Measurements from ENCODE around the gene AKAP6.

AKAP6 gene

DNA sequence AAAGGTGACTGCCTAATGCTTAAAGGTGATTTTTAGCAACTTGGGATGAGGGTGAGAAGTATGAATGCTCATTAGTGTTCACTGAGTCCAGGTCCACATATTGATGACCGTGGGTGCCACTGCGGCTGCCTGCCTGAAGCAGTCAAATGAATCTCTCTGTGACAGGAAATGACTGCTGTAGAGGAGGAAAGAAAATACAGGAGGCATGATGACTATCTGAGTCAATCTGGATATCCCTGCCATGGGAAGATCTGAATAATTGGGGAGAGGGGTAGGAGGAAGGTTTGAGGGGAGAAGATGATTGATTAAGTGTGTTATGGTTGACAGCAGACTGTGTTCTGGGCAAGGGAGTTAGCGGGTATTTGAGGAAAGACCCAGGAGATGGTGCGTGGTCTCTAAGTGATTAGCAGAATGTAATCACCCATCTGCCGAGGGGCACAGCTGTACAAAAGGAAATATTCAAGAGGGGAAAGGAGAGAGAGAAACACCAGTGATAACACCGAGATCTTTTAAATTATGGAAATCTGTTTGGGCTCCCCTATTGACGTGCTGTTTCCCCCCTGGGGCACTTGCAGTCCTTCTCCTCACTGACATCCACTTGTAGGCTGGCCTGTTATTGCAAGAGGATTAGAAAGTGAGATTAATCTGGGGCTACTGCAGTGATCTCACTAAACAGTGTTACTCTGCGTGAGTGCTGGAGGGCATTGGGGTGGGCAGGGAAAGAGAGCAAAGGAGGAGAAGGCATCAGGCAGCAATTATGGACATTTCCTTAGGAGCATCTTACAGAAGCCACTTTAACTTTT lies 97.7 kb downstream of the AKAP6 start:
- peaks cover 23% of the 10 kb centered on the region for H3K9me3 Mint-ChIP-seq
- H3K4me1 Mint-ChIP-seq, result peaks cover 49% of the 10 kb centered on the region
- no peak for TF ChIP-seq CTCF (IDR thresholded peaks at IDR 0.05)
- peak; percentile 10 for DNase-seq
- H3K27me3 Mint-ChIP-seq (ENCODE audit: low read depth, poor library complexity), result peaks cover 5% of the 10 kb centered on the region
- H3K4me3 Mint-ChIP-seq, result peak overlapping the region; percentile 22
- peak overlapping the region; percentile 23 for H3K27ac Mint-ChIP-seq
- H3K36me3 Mint-ChIP-seq (ENCODE audit: low read depth), result no peaks in the 10 kb centered on the region

DNA sequence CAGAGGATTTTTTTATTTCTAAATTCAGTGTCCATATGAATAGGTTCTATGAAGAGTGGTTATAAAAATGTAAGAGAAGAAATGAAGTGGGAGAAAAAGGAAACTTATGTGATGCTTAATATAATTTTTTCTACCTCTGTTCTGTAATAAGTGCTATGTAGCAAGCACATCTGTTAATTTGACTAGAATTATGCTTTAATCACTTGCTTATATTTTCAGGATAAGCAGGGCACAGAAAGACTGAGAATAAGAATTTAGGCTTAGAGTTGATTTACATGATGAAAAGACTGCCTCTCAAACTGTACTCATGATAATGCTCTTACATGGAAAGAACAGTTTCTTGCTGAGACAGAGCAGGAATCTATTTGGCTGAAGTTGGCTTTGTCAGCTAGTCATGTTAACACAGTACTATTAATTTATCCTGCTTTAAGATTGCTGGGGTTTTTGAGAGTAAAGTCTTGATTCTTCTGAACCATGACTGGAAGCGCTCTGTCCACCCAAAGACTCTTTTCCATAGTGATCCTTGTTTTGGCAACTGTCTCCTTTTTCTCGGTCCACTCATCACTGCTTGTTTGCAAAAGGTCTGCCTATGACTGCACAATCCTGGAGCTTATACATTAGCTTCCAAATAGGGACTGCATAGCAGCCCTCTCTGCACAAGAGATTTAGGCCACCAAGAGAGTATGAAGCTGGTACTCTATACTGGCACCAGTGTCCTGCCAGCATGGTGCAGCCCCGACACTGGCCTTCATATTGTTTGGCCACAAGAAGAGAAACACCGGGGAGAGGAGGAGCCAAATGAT lies 98.8 kb downstream of the AKAP6 start:
- TF ChIP-seq CTCF (IDR thresholded peaks at IDR 0.05), result no peak
- H3K4me3 Mint-ChIP-seq, result no peak overlapping the region
- no peak for DNase-seq
- peaks cover 6% of the 10 kb centered on the region for H3K27me3 Mint-ChIP-seq (ENCODE audit: low read depth, poor library complexity)
- no peak overlapping the region for H3K27ac Mint-ChIP-seq
- no peaks in the 10 kb centered on the region for H3K36me3 Mint-ChIP-seq (ENCODE audit: low read depth)
- peaks cover 49% of the 10 kb centered on the region for H3K4me1 Mint-ChIP-seq
- peaks cover 13% of the 10 kb centered on the region for H3K9me3 Mint-ChIP-seq

DNA sequence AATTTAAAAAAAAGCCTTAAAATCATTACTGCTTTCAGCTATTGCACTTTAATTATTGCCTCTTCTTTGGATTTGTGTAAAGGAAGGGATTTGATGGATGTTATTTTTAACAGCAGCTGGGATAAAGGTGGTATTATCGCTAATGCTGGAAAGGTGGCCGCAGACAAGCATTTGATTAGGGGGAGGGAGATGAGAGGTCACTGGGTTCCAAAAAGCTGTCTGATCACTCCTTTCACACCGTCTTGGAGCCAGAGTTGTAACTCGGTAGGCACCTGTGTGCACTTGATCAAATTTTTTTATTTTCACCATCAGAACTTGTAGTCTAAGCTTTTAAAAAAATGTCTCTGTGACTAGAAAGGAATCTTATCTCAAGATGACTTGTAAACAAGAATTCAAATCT lies 99.8 kb downstream of the AKAP6 start:
- DNase-seq, result no peak
- no peak for TF ChIP-seq CTCF (IDR thresholded peaks at IDR 0.05)
- Mint-ChIP-seq H3K27ac (no peak overlapping the region), H3K36me3 (ENCODE audit: low read depth) (no peaks in the 10 kb centered on the region), H3K4me1 (peaks cover 49% of the 10 kb centered on the region), H3K27me3 (ENCODE audit: low read depth, poor library complexity) (peaks cover 7% of the 10 kb centered on the region), H3K9me3 (peaks cover 7% of the 10 kb centered on the region), H3K4me3 (no peak overlapping the region)

- Mint-ChIP-seq H3K27ac (no peak overlapping the region), H3K27me3 (ENCODE audit: low read depth, poor library complexity) (peaks cover 6% of the 10 kb centered on the region), H3K4me1 (peaks cover 52% of the 10 kb centered on the region), H3K9me3 (no peaks in the 10 kb centered on the region), H3K4me3 (no peak overlapping the region), H3K36me3 (ENCODE audit: low read depth) (no peaks in the 10 kb centered on the region)
- DNase-seq, result no peak
- no peak for TF ChIP-seq CTCF (IDR thresholded peaks at IDR 0.05)
These were observed 101.2 kb downstream of the AKAP6 start for GRCh38 chr14:32430326-32430725.

DNA sequence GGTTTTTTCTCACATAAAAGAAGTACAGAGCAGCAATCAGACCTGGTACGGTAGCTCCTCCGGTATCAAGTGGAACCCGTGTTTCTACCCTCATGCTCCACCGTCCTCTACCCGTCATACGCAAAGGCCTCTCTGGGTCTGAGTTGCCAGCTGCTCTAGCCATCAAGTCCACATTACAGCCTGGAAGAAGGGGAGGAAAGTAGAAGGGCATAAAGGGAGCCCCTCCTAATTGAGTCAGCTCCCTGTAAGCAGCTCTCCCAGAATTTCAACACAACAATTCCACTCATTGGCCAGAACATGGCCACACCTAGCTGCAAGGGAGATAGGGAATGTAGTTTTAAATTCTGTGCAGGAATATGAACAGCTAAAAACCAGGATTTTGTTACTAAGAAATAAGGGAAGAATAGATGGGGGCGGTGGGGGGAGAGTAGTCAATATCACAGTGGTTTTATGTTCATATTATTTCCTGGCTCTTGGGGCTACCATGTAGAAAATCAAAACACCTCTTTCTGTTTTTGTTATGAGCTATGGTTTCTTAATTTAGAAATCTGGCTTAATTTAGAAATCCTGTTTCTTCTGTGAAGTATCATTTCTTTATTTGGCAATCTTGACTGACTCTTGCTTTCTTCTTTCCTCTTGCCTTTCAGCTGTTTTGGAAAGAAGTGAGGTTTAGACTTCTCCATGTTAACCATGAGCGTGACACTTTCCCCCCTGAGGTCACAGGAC lies 103.9 kb downstream of the AKAP6 start:
- no peak overlapping the region for H3K4me3 Mint-ChIP-seq
- H3K9me3 Mint-ChIP-seq, result no peaks in the 10 kb centered on the region
- DNase-seq, result no peak
- TF ChIP-seq CTCF (IDR thresholded peaks at IDR 0.05), result no peak
- peaks cover 26% of the 10 kb centered on the region for H3K4me1 Mint-ChIP-seq
- H3K27ac Mint-ChIP-seq, result peak overlapping the region; percentile 92
- H3K27me3 Mint-ChIP-seq (ENCODE audit: low read depth, poor library complexity), result peaks cover 5% of the 10 kb centered on the region
- H3K36me3 Mint-ChIP-seq (ENCODE audit: low read depth), result no peaks in the 10 kb centered on the region
